GM12878 (cell line): ENCODE measurements around the gene PRUNE2. TPM values are rescaled to one million over a fixed set of nuclear protein-coding genes. Genes with fewer than 3 reads are reported as not detected.

Experiments
- ATAC-seq: fragments of 200-7000 bp; cut with Tn5 transposase; 3 replicates; pipeline ENCODE4 v1.9.1; 2020; ENCODE audit warnings: mild to moderate bottlenecking, moderate library complexity
- BruUV-seq: library from RNA; stranded (reverse); fragments of 400-500 nt; replicated peaks from 2 replicates; lab custom pipeline; 2021; lab: Mats Ljungman, UMichigan
- CTCF ChIA-PET: fragments of 300-600 bp; sonication (Branson Sonifier 250); formaldehyde crosslinking; extraction: SDS; loops from one replicate; lab custom pipeline; 2021; ENCODE audit warnings: inconsistent platforms; lab: Yijun Ruan, JAX
- POLR2A ChIA-PET: fragments of 350-600 bp; formaldehyde crosslinking; extraction: SDS; loops from one replicate; lab custom pipeline; 2021; ENCODE audit warnings: inconsistent platforms; lab: Charles Lee
- RAD21 ChIA-PET: fragments of 300-600 bp; sonication (Branson Sonifier 250); formaldehyde crosslinking; loops from one replicate; lab custom pipeline; 2023; ENCODE audit warnings: antibody characterized with exemption; ENCODE audit not compliant: unreplicated experiment; lab: Charles Lee
- SMC1A ChIA-PET: fragments of 300-600 bp; sonication (Branson Sonifier 250); formaldehyde crosslinking; loops from one replicate; lab custom pipeline; 2023; ENCODE audit not compliant: unreplicated experiment, uncharacterized antibody; lab: Charles Lee
- DNase-seq: peaks from one replicate; pipeline ENCODE4 v3.0.0-alpha.2; 2011; ENCODE audit warnings: low read depth, low spot score
- FAIRE-seq: peaks from 3 replicates; lab custom pipeline; 2011; peaks lifted over from hg19 to GRCh38; lab: Jason Lieb, UNC
- H2AFZ ChIP-seq: 2 replicates; pipeline ENCODE4 v1.6.0; 2011; ENCODE audit warnings: low read depth, low read length, control low read depth; ENCODE audit not compliant: control insufficient read depth
- H3K27ac ChIP-seq: 2 replicates; pipeline ENCODE4 v1.5.1; 2011; ENCODE audit warnings: control low read depth; ENCODE audit not compliant: control insufficient read depth, insufficient read depth
- H3K27me3 ChIP-seq, 2 experiments: replicated peaks in 1 of 2; 2 replicates each; pipeline versions ENCODE4 v1.6.0 to v1.6.1; 2011; ENCODE audit warnings: low read length in 1 of 2; ENCODE audit not compliant: control insufficient read depth in 2 of 2, insufficient read depth in 2 of 2
- H3K36me3 ChIP-seq, 2 experiments: 2 replicates each; pipeline ENCODE4 v1.5.1; 2011; ENCODE audit warnings: low read length in 1 of 2; ENCODE audit not compliant: control insufficient read depth in 2 of 2, insufficient read depth in 2 of 2
- H3K4me1 ChIP-seq: 2 replicates; pipeline ENCODE4 v1.6.1; 2011; ENCODE audit warnings: mild to moderate bottlenecking, low read length, moderate library complexity, mixed read lengths; ENCODE audit not compliant: control insufficient read depth, insufficient read depth
- H3K4me2 ChIP-seq: 2 replicates; pipeline ENCODE4 v1.6.0; 2011; ENCODE audit warnings: control low read depth; ENCODE audit not compliant: control insufficient read depth, insufficient read depth
- H3K4me3 ChIP-seq: fragments of 200-600 bp; sonication (generic); 2 replicates; pipeline ENCODE4 v1.5.1; 2016
- H3K79me2 ChIP-seq: 2 replicates; pipeline ENCODE4 v1.6.0; 2011; ENCODE audit warnings: low read length; ENCODE audit not compliant: control insufficient read depth, insufficient read depth
- H3K9ac ChIP-seq: 2 replicates; pipeline ENCODE4 v1.8.0; 2011; ENCODE audit warnings: low read length, control low read depth, mixed read lengths; ENCODE audit not compliant: control insufficient read depth, insufficient read depth
- H3K9me3 ChIP-seq: replicated peaks from 3 replicates; pipeline ENCODE4 v1.5.1; 2011; ENCODE audit warnings: mild to moderate bottlenecking, low read length; ENCODE audit not compliant: control insufficient read depth, insufficient read depth
- H4K20me1 ChIP-seq: 2 replicates; pipeline ENCODE4 v1.6.0; 2011; ENCODE audit not compliant: control insufficient read depth, insufficient read depth
- CEBPB ChIP-seq, 2 experiments: fragments of 150-350 bp in 1 of 2; IDR thresholded peaks; 2 replicates each; pipeline ENCODE4 v1.6.1; 2012 to 2014; ENCODE audit warnings: low read depth in 2 of 2, low read length in 2 of 2, borderline replicate concordance in 1 of 2, inconsistent platforms in 1 of 2
- CREM ChIP-seq: IDR thresholded peaks from 2 replicates; pipeline ENCODE4 v1.6.1; 2014; ENCODE audit warnings: antibody characterized with exemption, low read depth
- KDM1A ChIP-seq: fragments of 200-600 bp; sonication (generic); IDR thresholded peaks from 2 replicates; pipeline ENCODE4 v1.6.1; 2016; ENCODE audit warnings: borderline replicate concordance
- MTA2 ChIP-seq: fragments of 450-650 bp; IDR thresholded peaks from 2 replicates; pipeline ENCODE4 v1.6.1; 2016; ENCODE audit warnings: low read depth, mild to moderate bottlenecking, moderate library complexity
- NFYA ChIP-seq: IDR thresholded peaks from 2 replicates; pipeline ENCODE4 v1.6.1; 2011; ENCODE audit warnings: low read depth, mild to moderate bottlenecking, low read length, improper control_type of control experiment, borderline replicate concordance
- POLR2AphosphoS2 ChIP-seq: IDR thresholded peaks from 2 replicates; pipeline ENCODE4 v1.6.1; 2011; ENCODE audit warnings: low read depth, mild to moderate bottlenecking, low read length, improper control_type of control experiment, moderate library complexity
- WGBS: methylation state at CpG from one replicate; pipeline ENCODE4 v1.1.6; 2016; ENCODE audit warnings: low lambda C conversion rate; ENCODE audit not compliant: insufficient replicate concordance, insufficient coverage; ENCODE audit errors: missing lambda C conversion rate; 5-methylcytosine and 5-hydroxymethylcytosine counted together
- in situ Hi-C: fragments of 300-500 bp; cut with MboI; formaldehyde crosslinking; loops from 9 replicates; pipeline ENCODE4 v1.14.3; 2018; ENCODE audit warnings: mixed read lengths
- intact Hi-C: fragments of 100-400 bp; cut with micrococcal nuclease; formaldehyde crosslinking; loops from one replicate; pipeline ENCODE4 v1.14.2; 2022; ENCODE audit not compliant: unreplicated experiment
- polyA plus RNA-seq, 11 experiments: library from polyadenylated mRNA; depleted of rRNA in 4 of 11; unstranded in 6 of 11; stranded (reverse) in 5 of 11; fragments of >200 nt; fragmentation: Nextera tagmentation in 4 of 11; fragmentation: Illumina TruSeq in 1 of 11; extraction: Ambion mirVana in 4 of 11; extraction: Trizol in 1 of 11; gene quantifications; 1 replicate in 1 of 11; 2 replicates in 10 of 11; pipeline versions ENCODE4 v1.2.1 to v1.2.3, GENCODE V29; 2011 to 2016; ENCODE audit warnings: inconsistent platforms in 2 of 11, missing spikeins in 2 of 11, low read depth in 1 of 11
- total RNA-seq, 4 experiments: library from RNA; depleted of rRNA in 3 of 4; stranded (reverse); fragments of >200 nt in 3 of 4; fragmentation: Illumina TruSeq in 1 of 4; extraction: Trizol in 1 of 4; gene quantifications; 2 replicates each; pipeline versions ENCODE4 v1.2.1 to v1.2.3, GENCODE V29; 2013 to 2021
- TF ChIP-seq, protein P1 (sequence below): IDR thresholded peaks from 2 replicates; pipeline ENCODE4 v1.6.1; 2012; ENCODE audit warnings: mild to moderate bottlenecking, low read depth, low read length
- TF ChIP-seq, protein P2 (sequence below): IDR thresholded peaks from 2 replicates; pipeline ENCODE4 v1.6.1; 2012; ENCODE audit warnings: low read depth, low read length, improper control_type of control experiment
- TF ChIP-seq, protein P3 (sequence below): IDR thresholded peaks from 2 replicates; pipeline ENCODE4 v1.6.1; 2011; ENCODE audit warnings: borderline replicate concordance, low read depth, mild to moderate bottlenecking, moderate library complexity, low read length; ENCODE audit not compliant: insufficient read depth, poor library complexity, severe bottlenecking
- TF ChIP-seq, protein P4 (sequence below): fragments of 150-350 bp; IDR thresholded peaks from 2 replicates; pipeline ENCODE4 v1.6.1; 2014; ENCODE audit warnings: mild to moderate bottlenecking, low read depth, low read length
- TF ChIP-seq, protein P5 (sequence below): fragments of 450-650 bp; IDR thresholded peaks from 2 replicates; pipeline ENCODE4 v1.6.1; 2018; ENCODE audit warnings: mild to moderate bottlenecking, low read depth, moderate library complexity; ENCODE audit not compliant: partially characterized antibody

PRUNE2 gene
- total and polyA plus RNA-seq, 10 of the 15 experiments (the other 5 are each of a cell fraction or from before 2014, with no cell fraction given): 0.07 to 0.63 (median 0.25) TPM

DNA sequence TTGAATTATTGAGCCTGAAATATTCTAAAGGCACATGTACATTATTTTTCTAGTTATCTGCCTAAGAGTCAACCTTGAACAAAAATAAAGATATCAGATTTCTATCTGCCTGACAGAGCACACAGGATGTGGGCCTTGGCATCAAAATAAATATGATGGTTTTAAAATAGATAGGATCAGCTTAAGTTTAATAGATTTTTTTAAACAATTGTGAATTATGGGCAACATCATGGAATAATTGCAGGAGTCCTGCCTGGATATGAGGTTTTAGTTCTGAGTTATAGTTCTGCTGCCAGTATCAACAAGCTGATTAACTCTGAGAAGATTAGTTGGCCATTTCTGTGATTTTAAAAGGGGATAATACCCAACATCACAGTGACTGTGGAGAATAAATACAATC lies 248.6 kb downstream of the PRUNE2 start (continued):
- TF ChIP-seq, protein P1, sequence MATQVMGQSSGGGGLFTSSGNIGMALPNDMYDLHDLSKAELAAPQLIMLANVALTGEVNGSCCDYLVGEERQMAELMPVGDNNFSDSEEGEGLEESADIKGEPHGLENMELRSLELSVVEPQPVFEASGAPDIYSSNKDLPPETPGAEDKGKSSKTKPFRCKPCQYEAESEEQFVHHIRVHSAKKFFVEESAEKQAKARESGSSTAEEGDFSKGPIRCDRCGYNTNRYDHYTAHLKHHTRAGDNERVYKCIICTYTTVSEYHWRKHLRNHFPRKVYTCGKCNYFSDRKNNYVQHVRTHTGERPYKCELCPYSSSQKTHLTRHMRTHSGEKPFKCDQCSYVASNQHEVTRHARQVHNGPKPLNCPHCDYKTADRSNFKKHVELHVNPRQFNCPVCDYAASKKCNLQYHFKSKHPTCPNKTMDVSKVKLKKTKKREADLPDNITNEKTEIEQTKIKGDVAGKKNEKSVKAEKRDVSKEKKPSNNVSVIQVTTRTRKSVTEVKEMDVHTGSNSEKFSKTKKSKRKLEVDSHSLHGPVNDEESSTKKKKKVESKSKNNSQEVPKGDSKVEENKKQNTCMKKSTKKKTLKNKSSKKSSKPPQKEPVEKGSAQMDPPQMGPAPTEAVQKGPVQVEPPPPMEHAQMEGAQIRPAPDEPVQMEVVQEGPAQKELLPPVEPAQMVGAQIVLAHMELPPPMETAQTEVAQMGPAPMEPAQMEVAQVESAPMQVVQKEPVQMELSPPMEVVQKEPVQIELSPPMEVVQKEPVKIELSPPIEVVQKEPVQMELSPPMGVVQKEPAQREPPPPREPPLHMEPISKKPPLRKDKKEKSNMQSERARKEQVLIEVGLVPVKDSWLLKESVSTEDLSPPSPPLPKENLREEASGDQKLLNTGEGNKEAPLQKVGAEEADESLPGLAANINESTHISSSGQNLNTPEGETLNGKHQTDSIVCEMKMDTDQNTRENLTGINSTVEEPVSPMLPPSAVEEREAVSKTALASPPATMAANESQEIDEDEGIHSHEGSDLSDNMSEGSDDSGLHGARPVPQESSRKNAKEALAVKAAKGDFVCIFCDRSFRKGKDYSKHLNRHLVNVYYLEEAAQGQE: no peak
- TF ChIP-seq NFYA (no peak), CREM (no peak), POLR2AphosphoS2 (no peak)
- TF ChIP-seq, protein P2, sequence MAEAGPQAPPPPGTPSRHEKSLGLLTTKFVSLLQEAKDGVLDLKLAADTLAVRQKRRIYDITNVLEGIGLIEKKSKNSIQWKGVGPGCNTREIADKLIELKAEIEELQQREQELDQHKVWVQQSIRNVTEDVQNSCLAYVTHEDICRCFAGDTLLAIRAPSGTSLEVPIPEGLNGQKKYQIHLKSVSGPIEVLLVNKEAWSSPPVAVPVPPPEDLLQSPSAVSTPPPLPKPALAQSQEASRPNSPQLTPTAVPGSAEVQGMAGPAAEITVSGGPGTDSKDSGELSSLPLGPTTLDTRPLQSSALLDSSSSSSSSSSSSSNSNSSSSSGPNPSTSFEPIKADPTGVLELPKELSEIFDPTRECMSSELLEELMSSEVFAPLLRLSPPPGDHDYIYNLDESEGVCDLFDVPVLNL: no peak

DNA sequence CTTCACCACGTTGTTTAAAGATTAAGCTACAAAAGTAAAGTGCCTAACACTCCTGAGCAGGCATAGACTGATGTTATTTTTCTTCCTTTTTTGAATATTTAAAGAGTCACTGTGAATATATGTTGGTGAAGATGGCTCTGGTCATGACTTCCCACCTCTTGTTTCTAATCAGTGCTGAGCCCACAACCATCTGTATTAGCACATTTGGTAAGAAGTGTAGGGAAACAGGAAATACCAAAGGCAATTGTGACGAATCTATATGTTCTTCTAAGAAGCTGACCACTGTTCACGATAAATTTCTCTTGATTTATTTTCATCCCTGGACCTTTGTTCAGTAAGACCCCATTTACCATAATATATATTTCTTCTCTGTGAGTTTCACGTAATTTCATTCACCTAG lies 249.9 kb downstream of the PRUNE2 start:
- Histone ChIP-seq H3K4me3 (no peak overlapping the region), H3K4me1 (peaks cover 4% of the 10 kb centered on the region), H3K4me2 (no peak overlapping the region), H3K27me3 (no peaks in the 10 kb centered on the region), H3K36me3 (no peaks in the 10 kb centered on the region), H3K9ac (no peak overlapping the region), H2AFZ (no peak overlapping the region), H3K9me3 (no peaks in the 10 kb centered on the region), H3K27ac (no peak overlapping the region), H3K79me2 (no peaks in the 10 kb centered on the region), H4K20me1 (no peaks in the 10 kb centered on the region)
- 1% methylated on average over 4 of the region's 4 CpGs for WGBS
- ChIA-PET SMC1A (interaction anchor here (0.6 kb wide), 1 partner anchor 44 kb away, joined by 3 read pairs; no protein-coding TSS in a partner anchor), POLR2A (no interaction called here), RAD21 (interaction anchor here (0.9 kb wide), 1 partner anchor 261 kb away, joined by 3 read pairs; the partner anchor contains the start of gene RFK), CTCF (interaction anchor here (0.9 kb wide), 1 partner anchor 263 kb away, joined by 3 read pairs; no protein-coding TSS in a partner anchor)
- ATAC-seq (no peak), FAIRE-seq (no peak), DNase-seq (no peak)
- BruUV-seq: no TSS peak
- intact Hi-C loops: loop anchor here (5.0 kb wide), 1 partner anchor 254 kb away; no protein-coding TSS in a partner anchor
- in situ Hi-C loops: loop anchor here (5.0 kb wide), 1 partner anchor 209 kb away; no protein-coding TSS in a partner anchor
- TF ChIP-seq MTA2: no peak
- TF ChIP-seq CEBPB (IDR thresholded peaks at IDR 0.05; ENCODE audit: borderline replicate concordance in 1 of 2, low read depth in 2 of 2, low read length in 2 of 2): no peak
- TF ChIP-seq, protein P3, sequence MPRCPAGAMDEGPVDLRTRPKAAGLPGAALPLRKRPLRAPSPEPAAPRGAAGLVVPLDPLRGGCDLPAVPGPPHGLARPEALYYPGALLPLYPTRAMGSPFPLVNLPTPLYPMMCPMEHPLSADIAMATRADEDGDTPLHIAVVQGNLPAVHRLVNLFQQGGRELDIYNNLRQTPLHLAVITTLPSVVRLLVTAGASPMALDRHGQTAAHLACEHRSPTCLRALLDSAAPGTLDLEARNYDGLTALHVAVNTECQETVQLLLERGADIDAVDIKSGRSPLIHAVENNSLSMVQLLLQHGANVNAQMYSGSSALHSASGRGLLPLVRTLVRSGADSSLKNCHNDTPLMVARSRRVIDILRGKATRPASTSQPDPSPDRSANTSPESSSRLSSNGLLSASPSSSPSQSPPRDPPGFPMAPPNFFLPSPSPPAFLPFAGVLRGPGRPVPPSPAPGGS: no peak
- TF ChIP-seq, protein P4, sequence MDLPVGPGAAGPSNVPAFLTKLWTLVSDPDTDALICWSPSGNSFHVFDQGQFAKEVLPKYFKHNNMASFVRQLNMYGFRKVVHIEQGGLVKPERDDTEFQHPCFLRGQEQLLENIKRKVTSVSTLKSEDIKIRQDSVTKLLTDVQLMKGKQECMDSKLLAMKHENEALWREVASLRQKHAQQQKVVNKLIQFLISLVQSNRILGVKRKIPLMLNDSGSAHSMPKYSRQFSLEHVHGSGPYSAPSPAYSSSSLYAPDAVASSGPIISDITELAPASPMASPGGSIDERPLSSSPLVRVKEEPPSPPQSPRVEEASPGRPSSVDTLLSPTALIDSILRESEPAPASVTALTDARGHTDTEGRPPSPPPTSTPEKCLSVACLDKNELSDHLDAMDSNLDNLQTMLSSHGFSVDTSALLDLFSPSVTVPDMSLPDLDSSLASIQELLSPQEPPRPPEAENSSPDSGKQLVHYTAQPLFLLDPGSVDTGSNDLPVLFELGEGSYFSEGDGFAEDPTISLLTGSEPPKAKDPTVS: no peak
- TF ChIP-seq, protein P5, sequence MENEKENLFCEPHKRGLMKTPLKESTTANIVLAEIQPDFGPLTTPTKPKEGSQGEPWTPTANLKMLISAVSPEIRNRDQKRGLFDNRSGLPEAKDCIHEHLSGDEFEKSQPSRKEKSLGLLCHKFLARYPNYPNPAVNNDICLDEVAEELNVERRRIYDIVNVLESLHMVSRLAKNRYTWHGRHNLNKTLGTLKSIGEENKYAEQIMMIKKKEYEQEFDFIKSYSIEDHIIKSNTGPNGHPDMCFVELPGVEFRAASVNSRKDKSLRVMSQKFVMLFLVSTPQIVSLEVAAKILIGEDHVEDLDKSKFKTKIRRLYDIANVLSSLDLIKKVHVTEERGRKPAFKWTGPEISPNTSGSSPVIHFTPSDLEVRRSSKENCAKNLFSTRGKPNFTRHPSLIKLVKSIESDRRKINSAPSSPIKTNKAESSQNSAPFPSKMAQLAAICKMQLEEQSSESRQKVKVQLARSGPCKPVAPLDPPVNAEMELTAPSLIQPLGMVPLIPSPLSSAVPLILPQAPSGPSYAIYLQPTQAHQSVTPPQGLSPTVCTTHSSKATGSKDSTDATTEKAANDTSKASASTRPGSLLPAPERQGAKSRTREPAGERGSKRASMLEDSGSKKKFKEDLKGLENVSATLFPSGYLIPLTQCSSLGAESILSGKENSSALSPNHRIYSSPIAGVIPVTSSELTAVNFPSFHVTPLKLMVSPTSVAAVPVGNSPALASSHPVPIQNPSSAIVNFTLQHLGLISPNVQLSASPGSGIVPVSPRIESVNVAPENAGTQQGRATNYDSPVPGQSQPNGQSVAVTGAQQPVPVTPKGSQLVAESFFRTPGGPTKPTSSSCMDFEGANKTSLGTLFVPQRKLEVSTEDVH: no peak
- no peak for TF ChIP-seq KDM1A
